Hematopoietic multipotent progenitor cell treated with erythropoietin and hydrocortisone succinate and interleukin-3 and kit ligand, for 15 days (in vitro differentiated cells): ENCODE results near the gene PAX3.

Source experiments
- DNase-seq: peaks from one replicate; pipeline ENCODE4 v3.0.0-alpha.2; 2015; ENCODE audit warnings: low spot score

PAX3 gene

DNA sequence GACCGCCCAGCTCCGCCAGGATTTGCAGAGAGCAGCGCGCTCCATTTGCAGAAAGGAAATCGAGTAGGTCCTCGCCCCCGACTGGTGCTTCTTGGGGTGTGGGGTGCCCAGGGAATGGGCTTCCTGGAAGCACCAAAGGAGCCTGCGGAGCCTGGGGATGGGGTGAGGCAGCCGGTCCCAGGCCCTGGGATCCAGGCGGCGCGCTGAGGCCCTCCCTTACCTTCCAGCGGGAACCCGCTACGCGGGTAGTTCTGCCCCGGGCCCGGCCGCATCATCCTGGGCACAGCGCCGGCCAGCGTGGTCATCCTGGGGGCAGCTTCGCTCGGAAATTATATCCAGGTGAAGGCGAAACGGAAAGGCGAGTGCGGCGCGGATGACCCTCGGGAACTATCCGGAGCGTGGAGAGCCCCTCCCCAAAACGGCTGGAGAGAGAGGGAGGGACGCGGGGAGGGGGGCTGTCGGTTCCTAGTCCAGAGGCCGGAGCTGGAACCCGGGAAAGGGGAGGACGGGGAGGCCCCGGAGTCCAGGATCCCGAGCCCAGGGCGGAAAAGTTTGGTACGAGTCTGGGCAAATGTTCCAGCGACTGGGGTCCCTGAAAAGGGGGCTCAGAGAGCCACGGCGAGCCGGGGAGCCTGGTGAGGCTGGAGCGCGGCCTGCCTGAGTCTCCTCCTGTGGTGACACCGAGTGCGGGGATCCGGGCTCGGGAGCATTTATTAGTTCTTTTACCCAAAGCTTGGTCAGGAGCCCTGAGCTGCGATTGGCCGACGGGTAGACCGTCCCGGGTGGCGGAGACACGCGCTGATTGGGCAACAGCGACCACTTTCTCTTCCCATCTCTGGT is at the start of gene PAX3:
TSS of gene PAX3 (minus strand) at position 688 of the 840 bp plus-strand sequence. CDS start at position 305, 383 bp downstream.
- DNase-seq, result no peak

DNA sequence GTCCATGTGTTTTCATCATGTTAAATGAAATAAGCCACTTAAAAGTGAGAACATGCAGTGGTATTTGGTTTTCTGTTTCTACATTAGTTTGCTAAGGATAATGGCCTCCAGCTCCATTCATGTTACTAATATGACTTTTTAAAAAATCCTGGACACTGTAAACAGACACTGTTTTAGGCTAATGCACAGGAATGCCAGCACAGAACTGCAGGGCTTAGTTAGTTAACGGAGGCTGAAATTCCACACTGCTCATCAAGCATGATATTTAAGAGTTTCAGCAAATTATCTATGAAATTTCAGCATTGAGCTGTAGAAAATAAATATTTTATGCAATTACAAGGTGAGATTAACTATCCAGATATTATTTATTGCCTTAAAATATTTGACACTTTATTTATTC is 42.5 kb upstream of the PAX3 start:
- DNase-seq, result no peak

DNA sequence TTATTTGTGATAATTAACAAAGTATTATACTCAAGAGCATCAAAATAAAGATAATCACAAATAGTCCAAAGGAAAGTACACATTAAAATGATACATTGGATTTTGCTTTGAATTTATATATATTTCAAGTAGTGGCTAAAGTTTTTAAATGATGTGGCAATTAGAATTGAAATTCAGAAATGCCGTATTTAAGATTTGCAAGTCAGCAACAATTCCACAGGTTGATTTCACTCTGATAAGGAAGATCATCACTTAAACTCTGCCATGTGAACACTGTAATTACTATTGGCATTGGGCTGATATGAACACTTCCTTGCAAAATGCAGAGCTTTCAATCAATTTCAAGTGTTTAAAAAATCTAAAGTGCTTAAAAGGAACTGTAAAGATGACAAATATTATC is 39.6 kb upstream of the PAX3 start:
- no peak for DNase-seq

DNA sequence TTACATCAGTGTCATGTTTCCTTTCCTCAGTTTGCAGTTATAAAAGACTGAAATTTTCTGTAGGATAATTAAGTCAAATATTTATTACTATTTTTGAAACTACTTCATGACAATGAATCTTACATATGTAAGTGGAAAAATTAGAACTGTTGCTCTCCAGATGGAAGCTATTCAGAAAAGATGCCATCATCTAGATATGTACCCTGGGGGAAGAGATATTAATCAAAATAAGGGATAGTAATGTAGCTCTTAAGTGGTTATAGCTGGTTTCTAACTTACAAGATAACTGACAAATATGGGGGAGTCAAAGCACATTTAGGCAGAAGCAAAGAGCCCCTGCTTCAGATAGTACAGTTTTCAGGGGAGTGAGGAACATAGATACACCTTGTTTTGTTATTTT is 38.1 kb upstream of the PAX3 start:
- DNase-seq, result no peak

DNA sequence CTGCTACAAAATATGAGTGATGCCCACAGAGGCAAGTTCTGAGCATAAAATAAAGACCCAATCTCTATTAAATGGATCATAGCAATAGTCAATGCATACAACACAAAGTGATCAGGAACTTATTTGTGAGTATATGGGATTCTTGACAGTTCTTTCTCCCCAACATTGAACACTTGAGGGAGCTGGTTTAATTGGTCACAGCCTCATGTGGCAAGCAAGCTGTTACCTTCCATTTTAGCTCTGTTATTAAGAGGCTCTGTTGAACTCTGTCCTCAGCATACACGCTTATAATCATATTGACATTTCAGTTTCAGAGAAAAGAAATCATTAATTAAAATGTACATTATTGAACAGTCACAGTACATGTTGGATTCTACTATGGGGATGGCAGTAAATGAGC is 37.6 kb upstream of the PAX3 start:
- no peak for DNase-seq

DNA sequence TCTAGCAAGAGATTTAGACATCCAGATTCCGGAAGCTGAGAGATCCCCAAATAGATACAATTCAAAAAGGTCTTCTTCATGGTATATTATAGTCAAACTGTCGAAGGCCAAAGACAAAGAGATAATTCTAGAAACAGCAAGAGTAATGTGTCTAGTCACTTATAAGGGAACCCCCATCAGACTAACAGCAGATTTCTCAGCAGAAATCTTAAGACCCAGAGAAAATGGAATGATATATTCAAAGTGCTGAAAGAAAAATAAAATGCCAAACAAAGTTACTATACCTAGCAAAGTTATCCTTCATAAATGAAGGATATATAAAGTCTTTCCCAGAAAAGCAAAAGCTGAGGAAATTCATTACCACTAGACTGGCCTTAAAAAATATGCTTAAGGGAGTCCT is 36.1 kb upstream of the PAX3 start:
- DNase-seq, result no peak

DNA sequence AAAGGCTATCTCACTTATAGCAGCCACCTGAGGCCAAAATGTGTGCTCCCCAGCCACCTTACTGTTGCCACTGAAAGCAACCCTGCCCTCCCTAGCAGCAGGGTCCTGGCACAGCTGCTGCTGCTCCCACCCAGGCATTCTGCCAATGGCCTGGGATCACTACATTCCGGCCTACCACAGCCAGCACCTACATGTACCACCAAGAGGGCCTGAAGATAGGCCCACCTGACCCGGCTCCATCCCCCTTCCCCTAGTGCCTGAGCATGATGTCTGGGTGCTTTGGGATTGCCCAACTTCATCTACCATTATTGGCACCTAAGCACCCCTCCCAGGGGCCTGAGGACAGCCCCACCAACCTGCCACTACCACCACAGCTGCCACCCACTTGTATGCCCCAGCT is 34.6 kb upstream of the PAX3 start:
- no peak for DNase-seq

DNA sequence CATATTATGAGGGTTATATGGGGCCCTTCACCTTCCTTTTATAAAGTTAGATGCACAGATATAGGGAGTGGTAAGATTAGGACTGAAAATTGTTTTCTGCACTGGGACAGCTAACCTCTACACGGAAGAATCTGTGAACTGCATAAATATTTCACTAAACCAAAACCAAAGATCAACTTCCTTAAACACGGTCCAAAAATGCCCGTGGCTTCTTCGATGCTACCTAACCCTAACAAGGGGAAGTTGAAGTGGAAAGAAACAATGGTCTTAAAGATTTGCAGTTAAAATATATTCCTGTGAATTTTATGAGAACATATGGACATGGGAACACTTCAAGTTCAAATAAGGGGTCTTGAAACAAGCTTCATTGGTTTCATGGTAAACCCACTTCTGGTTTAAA is 33.3 kb upstream of the PAX3 start:
- no peak for DNase-seq

DNA sequence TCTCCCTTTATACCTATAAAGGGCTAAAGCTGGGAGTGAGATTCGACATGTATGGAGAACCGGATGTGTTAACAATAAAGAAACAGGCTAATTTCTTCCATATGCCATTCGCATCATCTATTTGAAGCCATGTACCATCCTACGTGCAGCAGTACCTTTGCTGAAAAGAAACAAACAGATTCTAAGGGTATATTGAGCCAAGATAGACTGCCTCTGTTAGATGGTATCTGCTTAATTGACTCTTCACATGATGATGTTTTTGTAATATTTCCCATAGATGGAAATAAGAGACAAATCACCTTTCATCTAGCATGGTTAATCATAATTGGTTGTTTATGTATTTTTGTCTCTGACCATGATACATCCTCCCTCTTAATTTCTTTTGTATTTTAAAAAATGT is 32.1 kb upstream of the PAX3 start:
- no peak for DNase-seq

DNA sequence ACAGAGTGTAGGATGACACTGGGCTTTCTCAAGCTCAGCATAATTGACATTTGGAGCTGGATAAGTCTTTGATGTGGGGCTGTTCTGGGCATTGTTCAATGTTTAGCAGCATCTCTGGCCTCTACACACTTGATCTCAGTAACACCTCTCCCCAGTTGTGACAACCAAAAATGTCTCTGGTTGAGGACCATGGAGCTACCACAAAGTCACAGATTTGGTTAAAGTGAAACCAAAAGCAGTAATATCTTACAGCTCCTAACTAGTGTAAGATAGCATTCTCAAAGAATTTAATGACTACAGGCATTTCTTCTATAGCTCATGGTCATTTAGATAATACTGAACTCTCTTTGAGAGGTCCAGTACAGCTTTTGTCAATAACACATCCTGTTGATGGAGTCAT is 23.4 kb upstream of the PAX3 start:
- no peak for DNase-seq

DNA sequence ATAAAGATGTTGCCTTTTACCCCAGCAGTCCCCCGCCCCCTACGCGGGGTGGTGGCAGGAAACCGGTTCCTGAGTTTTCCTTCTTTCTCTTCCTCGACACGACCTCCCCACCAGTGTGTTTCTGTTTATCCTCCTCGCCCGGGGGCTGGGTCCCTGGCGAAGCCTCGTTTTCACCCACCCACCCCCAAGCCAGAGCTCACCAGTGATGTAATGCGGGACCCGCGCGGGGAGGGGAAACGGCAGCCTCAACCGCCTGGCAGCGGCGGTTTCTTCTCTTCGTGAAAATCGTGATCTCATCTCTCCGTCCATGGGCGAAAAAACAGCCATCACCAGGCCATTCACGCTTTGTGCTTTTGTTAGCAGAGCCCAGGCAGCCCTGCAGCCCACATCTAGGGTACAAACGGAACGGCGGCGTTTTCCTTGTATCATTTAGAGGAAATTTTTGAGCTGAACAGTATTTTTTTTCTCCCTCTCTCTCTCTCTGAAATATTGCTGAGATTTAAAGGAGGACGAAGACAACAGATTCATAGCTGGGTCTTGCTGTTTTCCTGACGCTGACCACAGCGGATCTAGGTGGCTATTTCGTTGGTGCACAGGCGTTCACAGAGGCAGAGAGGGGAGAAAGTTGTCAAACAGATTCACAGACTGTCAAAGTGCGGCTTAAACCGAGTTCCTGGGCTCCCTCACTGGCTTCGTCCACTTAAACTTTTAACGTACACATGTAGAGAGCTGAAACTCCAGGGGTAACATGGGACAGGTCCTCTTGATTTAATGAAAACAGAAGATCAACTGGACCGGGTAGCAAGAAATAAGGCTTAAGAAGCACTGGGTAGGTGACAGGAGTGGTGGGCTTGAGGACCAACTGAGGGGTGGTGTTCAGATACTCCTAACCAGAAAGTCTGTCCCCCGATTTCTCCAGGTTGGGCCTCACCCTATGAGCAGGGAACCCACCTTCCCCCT is 21.9 kb upstream of the PAX3 start:
- DNase-seq, result no peak

DNA sequence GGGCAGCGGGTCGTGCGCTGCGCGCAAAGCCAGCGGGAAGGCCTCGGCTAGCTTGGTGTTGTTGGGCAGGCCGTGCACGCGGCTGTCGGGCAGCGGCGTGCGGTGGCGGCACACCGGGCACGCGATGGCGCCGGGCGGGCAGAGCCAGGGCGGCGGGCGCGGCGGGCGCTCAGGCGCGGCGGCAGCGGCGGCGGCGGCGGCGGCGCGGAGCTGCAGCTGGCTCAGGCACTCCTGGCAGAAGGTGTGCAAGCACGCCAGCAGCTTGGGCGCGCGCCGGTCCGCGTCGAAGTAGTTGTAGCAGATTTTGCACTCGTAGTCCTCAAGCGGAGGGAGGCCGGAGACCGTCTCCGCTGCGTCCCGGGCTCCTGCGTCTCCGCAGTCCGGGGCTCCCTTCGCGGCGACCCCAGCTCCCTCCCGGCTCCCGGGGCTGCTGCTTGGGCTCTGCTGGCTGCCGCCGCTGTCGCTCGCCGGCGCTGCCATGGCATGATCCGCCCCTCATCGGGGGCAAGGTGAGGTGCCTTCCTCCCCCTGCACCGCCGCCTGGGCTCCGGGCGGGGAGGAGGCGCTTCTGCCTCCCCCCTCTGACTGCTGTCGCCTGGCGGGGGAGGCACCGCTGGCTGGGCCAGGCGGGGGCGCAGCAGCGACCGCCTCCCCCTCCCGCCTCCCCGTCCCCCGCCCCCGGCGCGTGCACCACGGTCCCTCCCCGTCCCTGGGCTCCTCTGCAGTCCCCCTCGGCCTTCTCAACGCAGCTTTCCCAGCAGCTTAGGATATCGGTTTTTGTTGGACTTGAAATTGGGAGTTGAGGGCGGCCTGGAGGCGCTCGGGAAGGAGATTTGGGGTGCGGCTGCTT is 21.0 kb upstream of the PAX3 start:
- DNase-seq, result no peak

DNA sequence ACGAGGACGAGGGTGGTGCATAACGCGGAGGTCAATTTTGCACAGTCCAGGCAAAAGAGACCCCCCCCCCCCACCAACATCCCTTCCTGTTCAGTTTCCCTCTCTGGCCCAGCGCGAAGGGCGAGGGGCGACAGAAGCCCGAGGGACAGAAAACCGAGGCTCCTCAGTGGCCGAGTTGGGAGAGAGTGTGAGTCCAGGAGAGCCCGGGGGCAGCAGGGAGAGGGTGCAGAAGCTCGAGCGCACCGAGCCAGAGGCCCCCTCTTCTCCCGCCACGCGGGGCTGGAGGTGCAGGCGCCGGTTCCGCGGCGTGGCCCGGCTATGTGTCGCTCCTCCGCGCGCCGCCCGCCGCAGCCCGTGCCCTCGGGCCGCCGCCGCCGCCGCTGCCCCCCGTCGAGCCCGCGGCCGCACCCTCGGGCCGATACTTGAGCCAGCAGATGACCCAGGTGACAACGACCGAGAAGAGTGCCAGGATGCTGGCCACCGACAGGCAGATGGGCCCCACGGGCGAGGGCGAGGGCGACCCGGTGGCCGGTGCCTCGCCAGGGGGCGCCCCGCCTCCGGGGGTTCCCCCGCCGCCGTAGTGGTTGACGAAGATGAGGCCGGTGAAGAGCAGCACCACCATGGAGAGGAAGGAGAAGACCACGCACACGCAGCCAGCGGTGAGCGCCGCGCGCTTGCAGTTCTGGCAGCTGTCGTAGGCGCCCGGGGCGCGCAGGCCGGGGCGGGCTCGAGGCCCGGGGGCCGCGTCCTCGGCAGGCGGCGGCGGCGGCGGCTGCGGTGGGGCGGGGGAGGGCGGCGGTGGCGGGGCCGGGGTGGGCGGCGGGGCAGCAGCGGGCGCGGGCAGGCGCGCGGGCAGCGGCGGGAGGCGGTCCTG is 20.2 kb upstream of the PAX3 start:
- no peak for DNase-seq

DNA sequence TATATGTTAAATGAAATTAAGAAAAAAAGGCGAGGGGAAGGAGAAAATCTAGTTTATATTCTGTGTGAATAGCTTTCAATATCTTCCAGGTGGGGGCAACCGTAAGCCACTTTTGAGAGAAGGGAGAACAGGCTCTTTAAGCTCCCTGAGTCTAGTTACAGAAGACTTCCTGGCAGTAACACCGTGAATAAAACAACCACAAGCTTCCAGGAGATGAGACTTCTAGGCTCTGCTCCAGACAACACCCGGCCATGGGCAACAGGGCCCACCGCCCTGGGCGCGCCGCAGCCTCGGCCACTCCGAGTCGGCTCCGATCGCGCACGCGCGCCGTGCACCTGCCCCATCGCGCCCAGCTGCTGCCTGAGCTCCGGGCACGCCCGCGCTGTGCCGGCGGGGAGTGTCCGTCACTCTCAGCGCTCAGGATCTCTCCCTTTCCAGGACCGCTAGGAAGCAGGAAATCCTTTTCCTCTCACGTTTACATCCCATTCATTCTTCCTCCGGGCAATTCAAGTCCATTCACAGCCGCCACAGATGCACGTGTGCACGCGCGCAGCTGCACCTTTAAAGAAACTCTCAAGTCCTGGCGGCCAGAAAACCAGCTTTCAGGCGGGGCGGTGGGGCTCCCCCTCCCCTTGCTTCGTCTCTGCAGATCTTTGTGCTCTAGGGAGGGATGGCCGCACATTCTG is 19.4 kb upstream of the PAX3 start:
- no peak for DNase-seq

DNA sequence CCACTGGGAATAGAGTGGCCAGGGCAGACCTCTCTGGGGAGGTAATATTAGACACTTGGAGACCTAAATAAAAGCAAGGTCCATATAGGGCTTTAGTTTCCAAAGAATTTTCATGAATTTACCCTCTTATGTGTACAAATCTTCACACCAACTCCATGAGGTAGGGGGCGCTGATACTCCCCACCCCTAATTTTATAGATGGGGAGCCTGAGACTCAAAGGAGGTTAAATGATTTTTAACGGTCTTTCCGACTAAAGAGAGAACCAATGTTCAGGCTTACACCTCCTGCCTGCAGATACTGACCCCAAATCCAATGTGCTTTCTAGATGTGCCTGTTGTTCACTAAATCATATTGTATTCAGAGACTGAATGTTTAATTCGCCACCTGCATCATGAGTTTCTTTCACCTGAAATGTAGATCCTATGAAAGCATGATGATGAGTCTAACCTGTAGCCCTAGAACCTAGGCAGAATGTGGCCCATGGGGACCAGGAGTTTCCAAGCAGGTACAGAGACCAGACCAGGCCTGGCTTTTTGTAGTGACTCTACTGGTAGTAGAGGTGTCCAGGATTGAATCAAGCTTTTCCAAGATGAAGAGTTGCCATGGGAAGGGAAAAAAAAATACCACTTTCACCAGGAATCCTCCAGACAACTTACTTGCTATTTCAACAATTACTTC is 16.8 kb upstream of the PAX3 start:
- DNase-seq, result no peak

DNA sequence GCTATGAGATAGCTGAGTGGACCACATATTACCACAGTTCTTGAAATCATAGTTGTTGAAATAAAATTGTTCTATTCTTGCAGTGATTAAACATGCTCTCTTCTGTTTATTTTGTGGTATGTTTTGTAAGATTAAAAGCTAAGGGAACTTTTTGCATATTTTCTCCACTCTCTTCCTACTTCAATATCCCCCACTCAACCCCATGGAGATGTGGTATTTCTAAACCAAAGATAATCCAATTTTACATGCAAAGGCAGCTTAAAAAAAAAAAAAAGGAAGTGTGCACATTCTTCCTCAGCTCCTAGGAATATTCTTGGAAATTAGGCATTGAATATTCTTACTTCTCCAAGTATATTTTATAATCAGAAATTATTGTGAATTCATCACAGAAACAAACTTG is 15.0 kb upstream of the PAX3 start:
- DNase-seq, result no peak

DNA sequence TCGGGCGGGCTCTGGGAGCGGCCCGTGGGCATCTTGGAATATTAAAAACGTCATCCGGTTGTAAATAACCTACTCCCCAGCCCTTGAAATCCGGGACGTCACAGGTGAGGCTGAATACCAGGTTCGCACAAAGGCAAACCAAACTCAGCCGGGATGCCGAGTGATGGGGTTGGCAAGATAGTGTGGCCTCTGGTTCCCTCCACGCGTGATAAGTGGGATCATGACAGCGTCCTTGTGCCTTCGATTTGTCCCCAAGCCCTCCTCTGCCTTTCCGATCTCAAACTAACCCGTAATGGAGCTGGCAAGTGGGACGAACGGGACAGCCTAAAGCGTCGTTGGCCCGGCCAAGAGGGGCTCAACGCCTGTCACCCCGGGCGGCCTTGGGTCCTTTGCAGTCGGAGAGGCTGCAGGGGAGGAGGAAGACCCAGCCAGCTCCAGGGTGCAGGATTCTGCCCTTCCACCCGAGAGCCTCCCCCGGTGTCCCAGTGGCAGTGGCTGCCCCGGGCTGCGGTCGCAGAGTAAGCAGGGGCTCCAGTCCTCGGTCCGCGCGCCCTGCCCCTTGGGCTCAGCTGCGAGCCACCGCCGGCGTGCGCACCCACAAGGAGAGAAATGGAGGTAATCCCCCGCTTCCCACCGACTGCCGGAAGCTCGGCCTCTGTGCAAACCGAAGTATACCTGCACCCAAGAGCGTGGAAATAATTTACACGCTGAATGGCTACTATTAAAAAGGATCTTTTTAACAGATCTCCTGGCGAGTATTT is 13.4 kb upstream of the PAX3 start:
- DNase-seq, result no peak

DNA sequence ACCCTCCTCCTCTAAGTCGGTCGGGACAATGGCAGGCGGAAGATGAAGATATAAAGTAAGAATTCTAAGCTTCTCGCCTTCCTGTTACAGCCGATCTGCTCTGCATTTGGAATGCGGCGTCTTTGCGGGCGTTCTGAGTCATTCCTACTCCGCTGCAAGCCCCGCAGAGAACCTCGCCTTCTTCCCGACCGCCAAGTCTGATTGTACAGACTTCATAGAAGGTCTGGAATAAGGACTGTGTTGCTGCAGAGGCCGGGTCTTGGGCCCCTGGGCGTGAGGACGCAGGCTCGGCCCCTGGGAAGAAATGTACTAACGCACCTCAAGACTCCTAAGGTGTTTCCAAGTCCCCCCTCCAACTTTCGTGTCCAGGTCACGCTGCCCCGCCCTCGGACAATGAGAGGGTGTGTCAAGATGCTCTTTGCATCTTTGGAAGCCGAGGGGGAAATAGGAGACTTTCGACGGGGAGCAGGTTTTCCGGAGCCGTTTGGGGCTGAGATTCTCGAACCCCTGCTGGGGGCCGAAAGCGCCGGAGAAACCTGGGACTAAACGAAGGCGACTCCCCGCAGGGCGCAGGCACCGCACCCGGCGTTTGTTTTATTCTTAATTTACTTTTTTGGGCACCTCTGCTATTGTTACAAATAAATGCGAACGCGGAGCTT is 12.7 kb upstream of the PAX3 start:
- no peak for DNase-seq
